GM12878 (cell line): ENCODE measurements around the gene ZNF169. TPM values are rescaled to one million over a fixed set of nuclear protein-coding genes. Genes with fewer than 3 reads are reported as not detected.
"Not testable (repeated sequence)": the region's sequence is repeated elsewhere in the genome, so short reads cannot be mapped to it uniquely, and the experiment has no call there.

Experiments
- ATAC-seq: fragments of 200-7000 bp; cut with Tn5 transposase; 3 replicates; pipeline ENCODE4 v1.9.1; 2020; ENCODE audit warnings: mild to moderate bottlenecking, moderate library complexity
- BruUV-seq: library from RNA; stranded (reverse); fragments of 400-500 nt; replicated peaks from 2 replicates; lab custom pipeline; 2021; lab: Mats Ljungman, UMichigan
- CTCF ChIA-PET: fragments of 300-600 bp; sonication (Branson Sonifier 250); formaldehyde crosslinking; extraction: SDS; loops from one replicate; lab custom pipeline; 2021; ENCODE audit warnings: inconsistent platforms; lab: Yijun Ruan, JAX
- POLR2A ChIA-PET: fragments of 350-600 bp; formaldehyde crosslinking; extraction: SDS; loops from one replicate; lab custom pipeline; 2021; ENCODE audit warnings: inconsistent platforms; lab: Charles Lee
- RAD21 ChIA-PET: fragments of 300-600 bp; sonication (Branson Sonifier 250); formaldehyde crosslinking; loops from one replicate; lab custom pipeline; 2023; ENCODE audit warnings: antibody characterized with exemption; ENCODE audit not compliant: unreplicated experiment; lab: Charles Lee
- SMC1A ChIA-PET: fragments of 300-600 bp; sonication (Branson Sonifier 250); formaldehyde crosslinking; loops from one replicate; lab custom pipeline; 2023; ENCODE audit not compliant: unreplicated experiment, uncharacterized antibody; lab: Charles Lee
- DNase-seq: peaks from one replicate; pipeline ENCODE4 v3.0.0-alpha.2; 2011; ENCODE audit warnings: low read depth, low spot score
- FAIRE-seq: peaks from 3 replicates; lab custom pipeline; 2011; peaks lifted over from hg19 to GRCh38; lab: Jason Lieb, UNC
- H2AFZ ChIP-seq: 2 replicates; pipeline ENCODE4 v1.6.0; 2011; ENCODE audit warnings: low read depth, low read length, control low read depth; ENCODE audit not compliant: control insufficient read depth
- H3K27ac ChIP-seq: 2 replicates; pipeline ENCODE4 v1.5.1; 2011; ENCODE audit warnings: control low read depth; ENCODE audit not compliant: control insufficient read depth, insufficient read depth
- H3K27me3 ChIP-seq, 2 experiments: replicated peaks in 1 of 2; 2 replicates each; pipeline versions ENCODE4 v1.6.0 to v1.6.1; 2011; ENCODE audit warnings: low read length in 1 of 2; ENCODE audit not compliant: control insufficient read depth in 2 of 2, insufficient read depth in 2 of 2
- H3K36me3 ChIP-seq, 2 experiments: 2 replicates each; pipeline ENCODE4 v1.5.1; 2011; ENCODE audit warnings: low read length in 1 of 2; ENCODE audit not compliant: control insufficient read depth in 2 of 2, insufficient read depth in 2 of 2
- H3K4me1 ChIP-seq: 2 replicates; pipeline ENCODE4 v1.6.1; 2011; ENCODE audit warnings: mild to moderate bottlenecking, low read length, moderate library complexity, mixed read lengths; ENCODE audit not compliant: control insufficient read depth, insufficient read depth
- H3K4me2 ChIP-seq: 2 replicates; pipeline ENCODE4 v1.6.0; 2011; ENCODE audit warnings: control low read depth; ENCODE audit not compliant: control insufficient read depth, insufficient read depth
- H3K4me3 ChIP-seq: fragments of 200-600 bp; sonication (generic); 2 replicates; pipeline ENCODE4 v1.5.1; 2016
- H3K79me2 ChIP-seq: 2 replicates; pipeline ENCODE4 v1.6.0; 2011; ENCODE audit warnings: low read length; ENCODE audit not compliant: control insufficient read depth, insufficient read depth
- H3K9ac ChIP-seq: 2 replicates; pipeline ENCODE4 v1.8.0; 2011; ENCODE audit warnings: low read length, control low read depth, mixed read lengths; ENCODE audit not compliant: control insufficient read depth, insufficient read depth
- H3K9me3 ChIP-seq: replicated peaks from 3 replicates; pipeline ENCODE4 v1.5.1; 2011; ENCODE audit warnings: mild to moderate bottlenecking, low read length; ENCODE audit not compliant: control insufficient read depth, insufficient read depth
- H4K20me1 ChIP-seq: 2 replicates; pipeline ENCODE4 v1.6.0; 2011; ENCODE audit not compliant: control insufficient read depth, insufficient read depth
- BACH1 ChIP-seq: fragments of 450-650 bp; IDR thresholded peaks from 2 replicates; pipeline ENCODE4 v1.6.1; 2017; ENCODE audit warnings: mild to moderate bottlenecking, borderline replicate concordance
- BMI1 ChIP-seq: fragments of 450-650 bp; IDR thresholded peaks from 2 replicates; pipeline ENCODE4 v1.6.1; 2016; ENCODE audit warnings: mild to moderate bottlenecking, moderate library complexity, borderline replicate concordance
- LARP7 ChIP-seq: fragments of 450-650 bp; IDR thresholded peaks from 2 replicates; pipeline ENCODE4 v1.6.1; 2017; ENCODE audit warnings: mild to moderate bottlenecking
- NFIC ChIP-seq: IDR thresholded peaks from 2 replicates; pipeline ENCODE4 v1.6.1; 2012; ENCODE audit warnings: low read depth, mild to moderate bottlenecking, inconsistent platforms, low read length, moderate library complexity
- NFXL1 ChIP-seq: fragments of 450-650 bp; IDR thresholded peaks from 2 replicates; pipeline ENCODE4 v1.6.1; 2017; ENCODE audit warnings: antibody characterized with exemption, mild to moderate bottlenecking, borderline replicate concordance
- NRF1 ChIP-seq: conservative IDR thresholded peaks from 2 replicates; pipeline ENCODE4 v1.6.1; 2011; ENCODE audit warnings: mild to moderate bottlenecking, low read depth, low read length, improper control_type of control experiment
- SMC3 ChIP-seq: IDR thresholded peaks from 2 replicates; pipeline ENCODE4 v1.6.1; 2011; ENCODE audit warnings: low read length, improper control_type of control experiment, borderline replicate concordance
- TAF1 ChIP-seq: IDR thresholded peaks from 2 replicates; pipeline ENCODE4 v1.6.1; 2011; ENCODE audit warnings: mild to moderate bottlenecking, low read depth, low read length, borderline replicate concordance
- ZNF207 ChIP-seq: fragments of 450-650 bp; IDR thresholded peaks from 2 replicates; pipeline ENCODE4 v1.6.1; 2014; ENCODE audit warnings: antibody characterized with exemption, mild to moderate bottlenecking, borderline replicate concordance
- WGBS: methylation state at CpG from one replicate; pipeline ENCODE4 v1.1.6; 2016; ENCODE audit warnings: low lambda C conversion rate; ENCODE audit not compliant: insufficient replicate concordance, insufficient coverage; ENCODE audit errors: missing lambda C conversion rate; 5-methylcytosine and 5-hydroxymethylcytosine counted together
- in situ Hi-C: fragments of 300-500 bp; cut with MboI; formaldehyde crosslinking; loops from 9 replicates; pipeline ENCODE4 v1.14.3; 2018; ENCODE audit warnings: mixed read lengths
- intact Hi-C: fragments of 100-400 bp; cut with micrococcal nuclease; formaldehyde crosslinking; loops from one replicate; pipeline ENCODE4 v1.14.2; 2022; ENCODE audit not compliant: unreplicated experiment
- polyA plus RNA-seq, 11 experiments: library from polyadenylated mRNA; depleted of rRNA in 4 of 11; unstranded in 6 of 11; stranded (reverse) in 5 of 11; fragments of >200 nt; fragmentation: Nextera tagmentation in 4 of 11; fragmentation: Illumina TruSeq in 1 of 11; extraction: Ambion mirVana in 4 of 11; extraction: Trizol in 1 of 11; gene quantifications; 1 replicate in 1 of 11; 2 replicates in 10 of 11; pipeline versions ENCODE4 v1.2.1 to v1.2.3, GENCODE V29; 2011 to 2016; ENCODE audit warnings: inconsistent platforms in 2 of 11, missing spikeins in 2 of 11, low read depth in 1 of 11
- total RNA-seq, 4 experiments: library from RNA; depleted of rRNA in 3 of 4; stranded (reverse); fragments of >200 nt in 3 of 4; fragmentation: Illumina TruSeq in 1 of 4; extraction: Trizol in 1 of 4; gene quantifications; 2 replicates each; pipeline versions ENCODE4 v1.2.1 to v1.2.3, GENCODE V29; 2013 to 2021
- TF ChIP-seq, protein P1 (sequence below): fragments of 450-650 bp; IDR thresholded peaks from 2 replicates; pipeline ENCODE4 v1.6.1; 2017; ENCODE audit warnings: mild to moderate bottlenecking, low read depth, inconsistent platforms; ENCODE audit not compliant: poor library complexity, severe bottlenecking
- TF ChIP-seq, protein P2 (sequence below): IDR thresholded peaks from 2 replicates; pipeline ENCODE4 v1.6.1; 2011; ENCODE audit warnings: borderline replicate concordance, low read depth, mild to moderate bottlenecking, moderate library complexity, mixed read lengths, low read length; ENCODE audit not compliant: insufficient read depth; ENCODE audit errors: extremely low read length

Gene ZNF169
- total and polyA plus RNA-seq, 10 of the 15 experiments (the other 5 are each of a cell fraction or from before 2014, with no cell fraction given) = 2.2 to 15.7 (median 5.8) TPM

DNA sequence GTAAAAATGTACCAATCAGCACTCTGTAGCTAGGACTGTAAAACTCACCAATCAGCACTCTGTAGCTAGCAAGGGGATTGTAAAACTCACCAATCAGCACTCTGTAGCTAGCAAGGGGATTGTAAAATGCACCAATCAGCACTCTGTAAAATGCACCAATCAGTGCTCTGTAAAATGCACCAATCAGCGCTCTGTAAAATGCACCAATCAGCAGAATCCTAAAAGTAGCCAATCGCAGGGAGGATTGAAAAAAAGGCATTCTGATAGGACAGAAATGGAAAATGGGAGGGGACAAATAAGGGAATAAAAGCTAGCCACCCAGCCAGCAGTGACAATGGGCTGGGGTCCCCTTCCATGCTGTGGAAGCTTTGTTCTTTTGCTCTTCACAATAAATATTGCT lies 33.7 kb upstream of the ZNF169 start:
- H3K4me3 ChIP-seq = not testable (repeated sequence)

DNA sequence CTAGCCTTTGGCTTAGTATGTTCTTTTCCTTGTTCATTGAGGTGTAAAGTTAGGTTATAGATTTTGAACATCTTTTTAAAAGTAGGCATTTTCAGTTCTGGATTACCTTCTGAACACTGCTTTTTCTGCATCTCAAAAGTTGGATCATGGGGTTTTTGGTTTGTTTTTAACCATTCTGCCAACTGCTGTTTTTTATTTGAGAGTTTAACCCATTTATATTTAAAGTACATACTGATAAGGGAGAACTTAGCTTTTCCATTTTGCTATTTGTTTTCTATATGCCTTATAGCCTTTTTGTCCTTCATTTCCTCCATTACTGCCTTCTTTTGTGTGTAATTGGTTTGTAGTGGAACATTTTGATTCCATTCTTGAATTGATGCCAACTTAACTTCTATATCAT lies 30.5 kb upstream of the ZNF169 start:
- H3K9me3 ChIP-seq = no peaks in the 10 kb centered on the region
- H3K4me3 ChIP-seq = no peak overlapping the region
- intact Hi-C loops = no loop called here
- ChIA-PET CTCF (interaction anchor here (0.6 to 2.0 kb wide), 4 partner anchors 15 to 951 kb away, joined by 3 to 6 read pairs (median 4); no protein-coding TSS in a partner anchor), POLR2A (no interaction called here), SMC1A (interaction anchor here (0.5 kb wide), 1 partner anchor 1533 kb away, joined by 3 read pairs; no protein-coding TSS in a partner anchor), RAD21 (no interaction called here)
- in situ Hi-C loops = no loop called here
- H3K9ac ChIP-seq = no peak overlapping the region
- no peak for FAIRE-seq
- H3K4me2 ChIP-seq = no peak overlapping the region
- H4K20me1 ChIP-seq = no peaks in the 10 kb centered on the region
- H3K79me2 ChIP-seq = no peaks in the 10 kb centered on the region
- no peak overlapping the region for H3K27ac ChIP-seq
- DNase-seq = no peak
- no peaks in the 10 kb centered on the region for H3K27me3 ChIP-seq
- ATAC-seq = no peak
- H3K4me1 ChIP-seq = no peaks in the 10 kb centered on the region
- no peaks in the 10 kb centered on the region for H3K36me3 ChIP-seq
- no TSS peak for BruUV-seq
- H2AFZ ChIP-seq = no peak overlapping the region
- TF ChIP-seq BACH1 (no peak), LARP7 (no peak), TAF1 (no peak), SMC3 (no peak), ZNF207 (no peak), BMI1 (no peak), NRF1 (no peak), NFXL1 (no peak), NFIC (no peak)
- TF ChIP-seq, protein P1, sequence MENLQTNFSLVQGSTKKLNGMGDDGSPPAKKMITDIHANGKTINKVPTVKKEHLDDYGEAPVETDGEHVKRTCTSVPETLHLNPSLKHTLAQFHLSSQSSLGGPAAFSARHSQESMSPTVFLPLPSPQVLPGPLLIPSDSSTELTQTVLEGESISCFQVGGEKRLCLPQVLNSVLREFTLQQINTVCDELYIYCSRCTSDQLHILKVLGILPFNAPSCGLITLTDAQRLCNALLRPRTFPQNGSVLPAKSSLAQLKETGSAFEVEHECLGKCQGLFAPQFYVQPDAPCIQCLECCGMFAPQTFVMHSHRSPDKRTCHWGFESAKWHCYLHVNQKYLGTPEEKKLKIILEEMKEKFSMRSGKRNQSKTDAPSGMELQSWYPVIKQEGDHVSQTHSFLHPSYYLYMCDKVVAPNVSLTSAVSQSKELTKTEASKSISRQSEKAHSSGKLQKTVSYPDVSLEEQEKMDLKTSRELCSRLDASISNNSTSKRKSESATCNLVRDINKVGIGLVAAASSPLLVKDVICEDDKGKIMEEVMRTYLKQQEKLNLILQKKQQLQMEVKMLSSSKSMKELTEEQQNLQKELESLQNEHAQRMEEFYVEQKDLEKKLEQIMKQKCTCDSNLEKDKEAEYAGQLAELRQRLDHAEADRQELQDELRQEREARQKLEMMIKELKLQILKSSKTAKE = no peak
- TF ChIP-seq, protein P2, sequence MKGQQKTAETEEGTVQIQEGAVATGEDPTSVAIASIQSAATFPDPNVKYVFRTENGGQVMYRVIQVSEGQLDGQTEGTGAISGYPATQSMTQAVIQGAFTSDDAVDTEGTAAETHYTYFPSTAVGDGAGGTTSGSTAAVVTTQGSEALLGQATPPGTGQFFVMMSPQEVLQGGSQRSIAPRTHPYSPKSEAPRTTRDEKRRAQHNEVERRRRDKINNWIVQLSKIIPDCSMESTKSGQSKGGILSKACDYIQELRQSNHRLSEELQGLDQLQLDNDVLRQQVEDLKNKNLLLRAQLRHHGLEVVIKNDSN = no peak

More for the DNA sequence above, 33.7 kb upstream of the ZNF169 start:
- H3K4me1 ChIP-seq, POLR2A ChIA-PET, H3K27ac ChIP-seq, intact Hi-C loops, in situ Hi-C loops, H3K4me2 ChIP-seq, DNase-seq, RAD21 ChIA-PET, BruUV-seq, H3K27me3 ChIP-seq, H3K36me3 ChIP-seq, ATAC-seq, H3K79me2 ChIP-seq, FAIRE-seq, H2AFZ ChIP-seq, H4K20me1 ChIP-seq, H3K9ac ChIP-seq, H3K9me3 ChIP-seq: not testable (repeated sequence)
- 65% methylated on average over 2 of the region's 2 CpGs for WGBS
- ChIA-PET SMC1A (interaction anchor here (1.5 kb wide), 1 partner anchor 14 kb away, joined by 4 read pairs; no protein-coding TSS in a partner anchor), CTCF (interaction anchor here (1.0 kb wide), 1 partner anchor 12 kb away, joined by 3 read pairs; no protein-coding TSS in a partner anchor)
